Effector memory CD4-positive, alpha-beta T cell (primary cell): ENCODE measurements around the gene POMP.

Source experiments
- DNase-seq, 3 donors: peaks; one replicate each; pipeline ENCODE4 v3.0.0-alpha.2; 2020
- H3K27ac ChIP-seq: 2 replicates; pipeline ENCODE4 v1.7.0; 2013; ENCODE audit warnings: mild to moderate bottlenecking, low read length, moderate library complexity; ENCODE audit not compliant: insufficient read depth, poor library complexity, severe bottlenecking
- H3K27me3 ChIP-seq: replicated peaks from 2 replicates; pipeline ENCODE4 v1.7.0; 2013; ENCODE audit warnings: mild to moderate bottlenecking, low read length; ENCODE audit not compliant: insufficient read depth, control insufficient read depth, poor library complexity, severe bottlenecking
- H3K36me3 ChIP-seq: 2 replicates; pipeline ENCODE4 v1.7.0; 2013; ENCODE audit warnings: mild to moderate bottlenecking, low read length, moderate library complexity; ENCODE audit not compliant: control insufficient read depth, insufficient read depth
- H3K4me1 ChIP-seq: 2 replicates; pipeline ENCODE4 v1.7.0; 2013; ENCODE audit warnings: low read length, mild to moderate bottlenecking; ENCODE audit not compliant: control insufficient read depth, insufficient read depth, poor library complexity, severe bottlenecking
- H3K4me3 ChIP-seq: 2 replicates; pipeline ENCODE4 v1.7.0; 2013; ENCODE audit warnings: low read length, low read depth, mild to moderate bottlenecking; ENCODE audit not compliant: insufficient read depth, poor library complexity, severe bottlenecking
- H3K9me3 ChIP-seq: 2 replicates; pipeline ENCODE4 v1.7.0; 2013; ENCODE audit warnings: mild to moderate bottlenecking, low read length, moderate library complexity; ENCODE audit not compliant: control insufficient read depth

POMP gene

GRCh38 chr13:28716511-28716910 is 57.6 kb downstream of the POMP start:
- no peaks in the 10 kb centered on the region for H3K9me3 ChIP-seq
- no peak overlapping the region for H3K4me3 ChIP-seq
- peaks cover 10% of the 10 kb centered on the region for H3K4me1 ChIP-seq
- no peak for DNase-seq
- H3K36me3 ChIP-seq = no peaks in the 10 kb centered on the region
- H3K27ac ChIP-seq = no peak overlapping the region
- H3K27me3 ChIP-seq = no peaks in the 10 kb centered on the region

- Histone ChIP-seq H3K36me3 (no peaks in the 10 kb centered on the region), H3K27ac (no peak overlapping the region), H3K4me1 (peaks cover 10% of the 10 kb centered on the region), H3K27me3 (no peaks in the 10 kb centered on the region), H3K9me3 (no peaks in the 10 kb centered on the region), H3K4me3 (no peak overlapping the region)
- no peak for DNase-seq
Measured at GRCh38 chr13:28717170-28717569, 58.2 kb downstream of the POMP start.

- Histone ChIP-seq H3K36me3 (no peaks in the 10 kb centered on the region), H3K27ac (peak overlapping the region; percentile 72), H3K4me1 (peaks cover 10% of the 10 kb centered on the region), H3K27me3 (no peaks in the 10 kb centered on the region), H3K9me3 (no peaks in the 10 kb centered on the region), H3K4me3 (peak overlapping the region; percentile 87)
- DNase-seq = no peak
Measured at GRCh38 chr13:28718196-28718542, 59.2 kb downstream of the POMP start.

GRCh38 chr13:28718543-28719226 is 59.8 kb downstream of the POMP start, which contains the start of gene SLC46A3:
SLC46A3 (minus strand) TSS chr13:28718970; CDS start chr13:28717998, 972 bp downstream.
- H3K27me3 ChIP-seq = no peaks in the 10 kb centered on the region
- no peaks in the 10 kb centered on the region for H3K36me3 ChIP-seq
- H3K4me1 ChIP-seq = peaks cover 10% of the 10 kb centered on the region
- peak within 1 kb of the TSS; percentile 72 for H3K27ac ChIP-seq
- peak within 1 kb of the TSS; percentile 87 for H3K4me3 ChIP-seq
- peak; percentile 88 to 97 (median 93) for DNase-seq
- H3K9me3 ChIP-seq = no peaks in the 10 kb centered on the region

GRCh38 chr13:28719227-28720055 is 60.5 kb downstream of the POMP start:
- H3K27me3 ChIP-seq = no peaks in the 10 kb centered on the region
- H3K27ac ChIP-seq = peak overlapping the region; percentile 64
- H3K4me3 ChIP-seq = peak overlapping the region; percentile 87
- H3K4me1 ChIP-seq = peaks cover 10% of the 10 kb centered on the region
- no peaks in the 10 kb centered on the region for H3K36me3 ChIP-seq
- no peak for DNase-seq
- H3K9me3 ChIP-seq = no peaks in the 10 kb centered on the region

- Histone ChIP-seq H3K4me3 (no peak overlapping the region), H3K27me3 (no peaks in the 10 kb centered on the region), H3K4me1 (no peaks in the 10 kb centered on the region), H3K36me3 (no peaks in the 10 kb centered on the region), H3K9me3 (no peaks in the 10 kb centered on the region), H3K27ac (no peak overlapping the region)
- no peak for DNase-seq
Measured at GRCh38 chr13:28723806-28724205, 64.9 kb downstream of the POMP start.

GRCh38 chr13:28725046-28725610 is 66.2 kb downstream of the POMP start:
- no peaks in the 10 kb centered on the region for H3K4me1 ChIP-seq
- no peaks in the 10 kb centered on the region for H3K27me3 ChIP-seq
- no peak overlapping the region for H3K4me3 ChIP-seq
- no peaks in the 10 kb centered on the region for H3K36me3 ChIP-seq
- no peak overlapping the region for H3K27ac ChIP-seq
- no peak for DNase-seq
- H3K9me3 ChIP-seq = no peaks in the 10 kb centered on the region
